CD8-positive, alpha-beta memory T cell (primary cell): ENCODE results near the gene ABLIM2. TPM values are rescaled to one million over a fixed set of nuclear protein-coding genes. Genes with fewer than 3 reads are reported as not detected.
A peak's percentile ranks its signal among the peaks of the same experiment; 100 is the strongest.

Experiments
- CTCF ChIA-PET: fragments of 350-600 bp; sonication (Branson Sonifier 250); formaldehyde crosslinking; loops from one replicate; lab custom pipeline; 2021; ENCODE audit warnings: antibody characterized with exemption; lab: Charles Lee
- POLR2A ChIA-PET: fragments of 350-600 bp; sonication (Branson Sonifier 250); formaldehyde crosslinking; loops from one replicate; lab custom pipeline; 2021; ENCODE audit warnings: antibody characterized with exemption; lab: Charles Lee
- DNase-seq, 5 donors: peaks; one replicate each; pipeline versions ENCODE4 v3.0.0 to v3.0.0-alpha.2; 2020 to 2022; ENCODE audit warnings: mixed read lengths in 1 of 5
- H3K27ac ChIP-seq: one replicate; pipeline ENCODE4 v1.7.0; 2013; ENCODE audit warnings: low read depth, mild to moderate bottlenecking, low read length, moderate library complexity
- H3K27me3 ChIP-seq: 2 replicates; pipeline ENCODE4 v1.7.0; 2013; ENCODE audit warnings: low read length, mild to moderate bottlenecking; ENCODE audit not compliant: insufficient read depth, poor library complexity, severe bottlenecking
- H3K36me3 ChIP-seq: 2 replicates; pipeline ENCODE4 v1.7.0; 2013; ENCODE audit warnings: mild to moderate bottlenecking, low read length, moderate library complexity; ENCODE audit not compliant: insufficient read depth
- H3K4me1 ChIP-seq: 2 replicates; pipeline ENCODE4 v1.7.0; 2013; ENCODE audit warnings: mild to moderate bottlenecking, low read length, moderate library complexity; ENCODE audit not compliant: insufficient read depth
- H3K4me3 ChIP-seq: 2 replicates; pipeline ENCODE4 v1.7.0; 2013; ENCODE audit warnings: mild to moderate bottlenecking, low read length
- H3K9me3 ChIP-seq: 2 replicates; pipeline ENCODE4 v1.7.0; 2013; ENCODE audit warnings: mild to moderate bottlenecking, low read length
- H3K27ac Mint-ChIP-seq, 8 donors: one replicate each; pipeline ENCODE4 v1.8.0; 2020 to 2021; ENCODE audit warnings: mixed read lengths in 8 of 8, mild to moderate bottlenecking in 6 of 8, inconsistent platforms in 3 of 8, moderate library complexity in 3 of 8
- H3K27me3 Mint-ChIP-seq, 2 donors: one replicate each; pipeline ENCODE4 v1.8.0; 2020 to 2021; ENCODE audit warnings: mixed read lengths in 2 of 2, mild to moderate bottlenecking in 1 of 2, moderate library complexity in 1 of 2
- H3K36me3 Mint-ChIP-seq, 3 donors: one replicate each; pipeline ENCODE4 v1.8.0; 2020 to 2021; ENCODE audit warnings: mixed read lengths in 3 of 3, inconsistent platforms in 1 of 3, mild to moderate bottlenecking in 1 of 3
- H3K4me1 Mint-ChIP-seq, 3 donors: one replicate each; pipeline ENCODE4 v1.8.0; 2020 to 2021; ENCODE audit warnings: mixed read lengths in 3 of 3, inconsistent platforms in 1 of 3, mild to moderate bottlenecking in 1 of 3
- H3K4me3 Mint-ChIP-seq, 7 donors: one replicate each; pipeline ENCODE4 v1.8.0; 2020 to 2021; ENCODE audit warnings: mixed read lengths in 7 of 7, mild to moderate bottlenecking in 6 of 7, moderate library complexity in 4 of 7, inconsistent platforms in 2 of 7
- H3K9me3 Mint-ChIP-seq, 5 donors: one replicate each; pipeline ENCODE4 v1.8.0; 2020 to 2022; ENCODE audit warnings: mixed read lengths in 5 of 5, mild to moderate bottlenecking in 3 of 5, moderate library complexity in 2 of 5, inconsistent platforms in 1 of 5
- polyA plus RNA-seq: library from polyadenylated mRNA; unstranded; fragments of 300-500 nt; fragmentation: Illumina TruSeq; gene quantifications from one replicate; pipeline ENCODE4 v1.2.3, GENCODE V29; 2021
- total RNA-seq, 2 experiments: library from RNA; stranded (reverse); gene quantifications; one replicate each; pipeline ENCODE4 v1.2.3, GENCODE V29; 2021

Gene ABLIM2
- total and polyA plus RNA-seq, 3 experiments from 2014 or later, result 0.72 to 1.2 (median 1.1) TPM

DNA sequence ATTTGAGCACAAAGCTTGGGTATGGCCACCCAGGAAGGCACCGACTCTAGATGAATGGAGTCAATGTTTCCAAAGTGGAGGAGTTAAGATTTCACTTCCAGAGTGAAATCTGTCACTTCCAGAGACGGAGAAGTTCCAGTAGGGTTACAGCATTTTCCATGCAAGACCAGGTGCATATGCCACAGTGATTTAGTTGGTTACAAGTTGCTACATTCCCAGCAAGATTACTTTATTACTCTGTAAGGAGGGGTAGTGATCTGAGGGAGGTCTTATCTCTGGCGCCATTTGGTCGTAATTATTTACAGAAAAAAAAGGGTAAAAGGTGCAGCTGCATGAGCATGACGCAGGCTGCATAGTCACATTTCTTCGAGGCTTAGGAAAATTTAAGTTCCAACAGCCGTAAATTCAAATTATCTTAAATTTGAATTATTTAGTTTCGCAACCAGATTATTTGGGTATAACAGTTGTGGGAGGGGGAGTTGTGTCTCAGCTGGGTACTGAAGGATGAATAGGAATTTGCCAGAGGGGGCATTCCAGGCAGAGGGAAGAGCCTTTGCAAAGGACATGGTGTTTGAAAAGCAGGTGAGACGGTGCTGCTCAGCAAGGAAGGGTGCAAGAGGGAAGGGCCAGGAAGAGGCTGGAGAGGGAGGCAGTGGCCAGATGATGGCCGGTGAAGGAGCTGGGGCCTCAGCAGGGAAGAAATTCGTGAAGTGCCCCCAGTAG, 201.5 kb downstream of the ABLIM2 start:
- H3K27ac Mint-ChIP-seq, result no peak overlapping the region
- H3K4me3 Mint-ChIP-seq, result no peak overlapping the region
- H3K4me1 Mint-ChIP-seq, result peaks cover 6 to 10% (median 9%) of the 10 kb centered on the region in 3 donors
- Histone ChIP-seq H3K27me3 (no peaks in the 10 kb centered on the region), H3K4me3 (no peak overlapping the region), H3K9me3 (no peaks in the 10 kb centered on the region), H3K27ac (no peak overlapping the region), H3K36me3 (no peaks in the 10 kb centered on the region), H3K4me1 (peaks cover 15% of the 10 kb centered on the region)
- DNase-seq, result no peak
- POLR2A ChIA-PET, result no interaction called here
- peaks cover 0 to 4% (median 0%) of the 10 kb centered on the region in 3 donors for H3K36me3 Mint-ChIP-seq
- CTCF ChIA-PET, result interaction anchor here (1.2 kb wide), 1 partner anchor 31 kb away, joined by 5 read pairs; no protein-coding TSS in a partner anchor
- H3K9me3 Mint-ChIP-seq, result peaks cover 0 to 3% (median 2%) of the 10 kb centered on the region in 5 donors
- H3K27me3 Mint-ChIP-seq, result peaks cover 3 to 6% of the 10 kb centered on the region in 2 donors

DNA sequence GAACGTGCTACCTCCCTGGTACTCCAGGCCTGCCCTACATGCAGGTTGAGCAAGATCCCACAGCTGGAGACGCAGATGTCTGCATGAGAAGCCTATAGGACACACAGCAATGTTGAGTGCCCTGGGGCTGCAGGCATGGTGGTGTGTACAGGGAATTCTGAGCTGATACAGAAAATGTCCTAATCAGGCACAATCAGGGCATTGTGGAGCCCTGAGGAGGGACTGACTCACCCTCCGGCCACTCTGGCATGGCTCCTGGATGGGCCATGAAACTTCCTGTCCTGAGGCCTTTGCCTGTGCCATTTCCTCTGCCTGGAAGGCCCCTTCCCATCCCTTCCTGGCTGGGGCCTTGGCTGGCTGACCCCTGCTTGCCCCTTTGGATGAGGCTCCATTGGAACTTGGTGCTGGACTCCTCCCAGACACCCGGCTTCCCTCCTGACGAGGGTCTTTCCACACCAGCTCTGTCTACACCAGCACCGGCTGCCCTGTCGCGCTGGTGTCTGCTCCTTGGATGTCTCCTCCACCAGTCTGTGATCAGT, 202.3 kb downstream of the ABLIM2 start:
- H3K9me3 Mint-ChIP-seq, result peaks cover 0 to 4% (median 3%) of the 10 kb centered on the region in 5 donors
- Histone ChIP-seq H3K4me3 (no peak overlapping the region), H3K9me3 (no peaks in the 10 kb centered on the region), H3K27ac (no peak overlapping the region), H3K27me3 (no peaks in the 10 kb centered on the region), H3K4me1 (peaks cover 14% of the 10 kb centered on the region), H3K36me3 (no peaks in the 10 kb centered on the region)
- peaks cover 6 to 8% of the 10 kb centered on the region in 2 donors for H3K27me3 Mint-ChIP-seq
- peaks cover 0 to 7% (median 0%) of the 10 kb centered on the region in 3 donors for H3K36me3 Mint-ChIP-seq
- DNase-seq, result no peak
- peaks cover 6 to 10% (median 9%) of the 10 kb centered on the region in 3 donors for H3K4me1 Mint-ChIP-seq
- no peak overlapping the region for H3K4me3 Mint-ChIP-seq
- POLR2A ChIA-PET, result no interaction called here
- CTCF ChIA-PET, result no interaction called here
- H3K27ac Mint-ChIP-seq, result no peak overlapping the region

DNA sequence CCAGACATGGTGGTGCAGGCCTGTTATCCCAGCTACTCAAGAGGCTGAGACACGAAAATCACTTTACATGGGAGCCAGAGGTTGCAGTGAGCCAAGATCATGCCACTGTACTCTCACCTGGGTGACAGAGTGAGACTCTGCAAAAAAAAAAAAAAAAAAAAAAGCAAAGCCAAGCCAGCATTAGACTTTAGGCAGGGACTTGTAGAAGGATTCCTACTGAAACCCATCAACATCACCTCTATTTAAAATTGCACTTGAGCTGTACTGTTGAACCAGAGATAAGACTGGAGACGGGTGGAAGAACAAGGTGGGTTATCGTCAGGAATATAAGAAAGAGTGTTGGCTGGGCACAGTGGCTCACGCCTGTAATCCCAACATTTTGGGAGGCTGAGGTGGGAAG, 203.2 kb downstream of the ABLIM2 start:
- Histone ChIP-seq H3K27me3 (no peaks in the 10 kb centered on the region), H3K36me3 (no peaks in the 10 kb centered on the region), H3K4me3 (no peak overlapping the region), H3K9me3 (no peaks in the 10 kb centered on the region), H3K27ac (no peak overlapping the region), H3K4me1 (peaks cover 4% of the 10 kb centered on the region)
- no peak overlapping the region for H3K4me3 Mint-ChIP-seq
- DNase-seq, result no peak
- H3K36me3 Mint-ChIP-seq, result peaks cover 0 to 7% (median 0%) of the 10 kb centered on the region in 3 donors
- H3K9me3 Mint-ChIP-seq, result peaks cover 0 to 7% (median 3%) of the 10 kb centered on the region in 5 donors
- peaks cover 0 to 2% (median under 1%) of the 10 kb centered on the region in 3 donors for H3K4me1 Mint-ChIP-seq
- POLR2A ChIA-PET, result no interaction called here
- CTCF ChIA-PET, result no interaction called here
- H3K27ac Mint-ChIP-seq, result peak overlapping the region in 1 of 8 donors; percentile 38
- H3K27me3 Mint-ChIP-seq, result peaks cover 6 to 8% of the 10 kb centered on the region in 2 donors

DNA sequence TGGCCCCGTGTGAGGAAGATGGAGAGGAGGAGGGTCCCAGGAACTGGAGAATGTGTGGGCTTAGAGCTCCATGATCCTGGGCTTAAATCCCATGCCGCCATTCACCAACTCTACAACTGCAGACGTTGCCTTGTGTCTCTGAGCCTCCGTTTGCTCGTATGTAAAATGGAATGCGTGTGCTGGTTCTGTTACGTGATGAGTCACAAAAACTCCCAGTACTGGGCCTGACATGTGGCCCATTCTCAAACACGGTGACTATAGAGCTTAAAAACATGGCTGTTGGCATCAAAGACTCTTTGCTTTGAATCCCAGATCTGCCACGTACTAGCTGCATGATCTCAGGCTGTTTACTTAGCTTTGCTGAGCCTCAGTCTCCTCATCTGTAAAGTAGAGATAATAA, 206.0 kb downstream of the ABLIM2 start:
- no peak for DNase-seq
- peaks cover 5 to 14% (median 9%) of the 10 kb centered on the region in 3 donors for H3K4me1 Mint-ChIP-seq
- H3K27ac Mint-ChIP-seq, result peak overlapping the region in 1 of 8 donors; percentile 1
- H3K27me3 ChIP-seq, result no peaks in the 10 kb centered on the region
- H3K27me3 Mint-ChIP-seq, result peaks cover 6 to 13% of the 10 kb centered on the region in 2 donors
- peaks cover 0 to 7% (median 3%) of the 10 kb centered on the region in 5 donors for H3K9me3 Mint-ChIP-seq
- CTCF ChIA-PET, result interaction anchor here (0.8 to 1.7 kb wide), 3 partner anchors 13 to 148 kb away, joined by 3 to 6 read pairs (median 5); partner anchors contain the start of gene AFAP1
- no peak overlapping the region for H3K4me3 ChIP-seq
- H3K9me3 ChIP-seq, result no peaks in the 10 kb centered on the region
- no peak overlapping the region for H3K27ac ChIP-seq
- no peaks in the 10 kb centered on the region for H3K36me3 ChIP-seq
- no peaks in the 10 kb centered on the region for H3K4me1 ChIP-seq
- no peak overlapping the region for H3K4me3 Mint-ChIP-seq
- POLR2A ChIA-PET, result no interaction called here
- peaks cover 0 to 7% (median 0%) of the 10 kb centered on the region in 3 donors for H3K36me3 Mint-ChIP-seq

DNA sequence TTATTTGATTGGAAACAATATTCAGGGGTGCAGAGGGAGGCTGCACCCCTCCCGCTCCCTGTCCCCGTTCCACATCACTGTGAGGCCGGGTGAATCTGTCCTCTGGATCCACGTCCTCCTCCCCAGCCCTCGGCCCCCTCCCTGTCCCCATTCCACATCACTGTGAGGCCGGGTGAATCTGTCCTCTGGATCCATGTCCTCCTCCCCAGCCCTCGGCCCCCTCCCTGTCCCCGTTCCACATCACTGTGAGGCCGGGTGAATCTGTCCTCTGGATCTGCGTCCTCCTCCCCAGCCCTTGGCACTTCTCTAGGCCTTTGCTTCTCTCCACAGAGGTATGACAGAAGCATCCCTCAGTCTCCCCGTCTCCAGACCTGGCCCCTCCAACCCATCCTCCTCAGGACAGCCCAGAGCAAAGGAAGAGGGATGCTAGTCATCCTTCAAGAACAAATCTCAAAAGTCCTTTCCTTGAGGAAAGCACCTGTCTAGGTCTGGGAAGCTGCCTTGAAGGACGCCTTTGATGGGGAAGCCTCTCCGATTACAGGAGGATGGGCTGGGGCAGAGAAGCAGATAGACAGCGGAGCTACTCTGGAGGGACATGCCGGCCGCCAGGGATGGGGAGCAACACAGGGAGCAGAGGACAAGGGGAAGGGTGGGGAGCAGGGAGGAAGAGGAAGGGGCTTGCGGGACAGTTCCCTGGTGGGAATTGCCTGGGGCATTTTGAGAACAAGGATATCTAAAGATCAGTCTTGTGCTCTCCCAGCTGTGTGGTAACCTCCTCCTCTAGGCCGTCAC, 208.1 kb downstream of the ABLIM2 start:
- H3K4me1 Mint-ChIP-seq, result peaks cover 5 to 14% (median 9%) of the 10 kb centered on the region in 3 donors
- H3K27me3 Mint-ChIP-seq, result peaks cover 6 to 18% of the 10 kb centered on the region in 2 donors
- no peak overlapping the region for H3K4me3 Mint-ChIP-seq
- no peak for DNase-seq
- H3K27ac Mint-ChIP-seq, result no peak overlapping the region
- Histone ChIP-seq H3K36me3 (no peaks in the 10 kb centered on the region), H3K9me3 (no peaks in the 10 kb centered on the region), H3K27ac (no peak overlapping the region), H3K4me1 (no peaks in the 10 kb centered on the region), H3K27me3 (no peaks in the 10 kb centered on the region), H3K4me3 (no peak overlapping the region)
- peaks cover 0 to 7% (median 0%) of the 10 kb centered on the region in 3 donors for H3K36me3 Mint-ChIP-seq
- peaks cover 0 to 7% (median 3%) of the 10 kb centered on the region in 5 donors for H3K9me3 Mint-ChIP-seq
- CTCF ChIA-PET, result no interaction called here
- POLR2A ChIA-PET, result no interaction called here

DNA sequence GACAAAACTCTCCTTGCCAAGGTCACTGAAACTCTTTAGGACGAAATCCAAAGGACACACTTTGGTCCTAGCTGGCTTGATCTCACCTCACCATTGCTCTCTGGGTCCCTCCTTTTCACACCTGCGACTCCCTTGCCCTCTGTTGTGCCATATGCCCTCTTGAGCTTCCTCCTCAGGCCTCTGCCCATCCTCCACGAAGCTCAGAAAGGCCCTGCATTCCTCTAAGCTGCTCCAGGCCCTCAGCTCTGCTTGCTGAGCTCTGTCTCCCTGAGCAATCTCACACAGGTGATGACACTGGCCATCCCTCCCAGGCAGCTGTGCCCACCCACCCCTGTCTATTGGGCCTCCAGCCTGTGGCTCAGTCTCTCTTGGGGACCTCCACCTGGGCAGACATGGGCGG, 208.9 kb downstream of the ABLIM2 start:
- no peak overlapping the region for H3K27ac Mint-ChIP-seq
- H3K36me3 ChIP-seq, result no peaks in the 10 kb centered on the region
- H3K27ac ChIP-seq, result no peak overlapping the region
- no peak for DNase-seq
- no peak overlapping the region for H3K4me3 ChIP-seq
- no peaks in the 10 kb centered on the region for H3K9me3 ChIP-seq
- H3K27me3 ChIP-seq, result no peaks in the 10 kb centered on the region
- peaks cover 5 to 14% (median 9%) of the 10 kb centered on the region in 3 donors for H3K4me1 Mint-ChIP-seq
- ChIA-PET CTCF (no interaction called here), POLR2A (interaction anchor here (1.2 kb wide), 1 partner anchor 12 kb away, joined by 4 read pairs; no protein-coding TSS in a partner anchor)
- H3K9me3 Mint-ChIP-seq, result peaks cover 0 to 7% (median 3%) of the 10 kb centered on the region in 5 donors
- no peaks in the 10 kb centered on the region for H3K4me1 ChIP-seq
- peaks cover 0 to 7% (median 0%) of the 10 kb centered on the region in 3 donors for H3K36me3 Mint-ChIP-seq
- H3K4me3 Mint-ChIP-seq, result no peak overlapping the region
- H3K27me3 Mint-ChIP-seq, result peaks cover 6 to 18% of the 10 kb centered on the region in 2 donors

DNA sequence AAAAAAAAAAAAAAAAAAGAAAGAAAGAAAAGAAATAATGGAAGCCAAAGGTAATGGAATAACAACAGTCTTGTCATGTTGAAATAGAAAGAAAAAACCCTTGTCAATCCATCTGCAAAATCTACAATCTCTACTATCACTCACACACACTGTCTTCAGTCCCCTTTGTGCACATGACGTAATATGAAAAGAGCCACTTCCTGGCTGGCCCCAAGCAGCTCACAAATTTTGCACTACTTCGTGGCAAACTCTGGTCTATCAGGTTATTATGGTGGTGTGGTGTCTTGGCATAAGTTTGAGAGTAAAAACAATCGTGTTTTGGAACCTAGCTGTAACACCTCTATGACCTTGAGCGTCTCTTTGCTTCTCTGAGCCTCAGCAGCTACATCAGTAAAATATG, 210.7 kb downstream of the ABLIM2 start:
- peaks cover 0 to 5% (median 1%) of the 10 kb centered on the region in 5 donors for H3K9me3 Mint-ChIP-seq
- H3K4me3 Mint-ChIP-seq, result no peak overlapping the region

More for the DNA sequence above, 210.7 kb downstream of the ABLIM2 start:
- no peaks in the 10 kb centered on the region for H3K9me3 ChIP-seq
- H3K27me3 ChIP-seq, result no peaks in the 10 kb centered on the region
- H3K36me3 ChIP-seq, result no peaks in the 10 kb centered on the region
- ChIA-PET POLR2A (interaction anchor here (0.6 kb wide), 1 partner anchor 9 kb away, joined by 4 read pairs; no protein-coding TSS in a partner anchor), CTCF (interaction anchor here (0.8 to 1.1 kb wide), 3 partner anchors 9 to 144 kb away, joined by 3 to 6 read pairs (median 3); no protein-coding TSS in a partner anchor)
- Mint-ChIP-seq H3K36me3 (peaks cover 0 to 4% (median 0%) of the 10 kb centered on the region in 3 donors), H3K27me3 (peaks cover 6 to 16% of the 10 kb centered on the region in 2 donors), H3K27ac (peak overlapping the region in 3 of 8 donors; percentile 8 to 36 (median 19)), H3K4me1 (peaks cover 5 to 14% (median 9%) of the 10 kb centered on the region in 3 donors)
- DNase-seq, result peak in 1 of 5 donors; percentile 42
- no peak overlapping the region for H3K4me3 ChIP-seq
- no peak overlapping the region for H3K27ac ChIP-seq
- no peaks in the 10 kb centered on the region for H3K4me1 ChIP-seq
